Stimulated activated CD8-positive, alpha-beta memory T cell treated with anti-CD3 and anti-CD28 coated beads, Interleukin-7, amount 100 ng/mL, for 1 hour (primary cell): ENCODE results near the gene DSTYK.
"Not testable (repeated sequence)": the region's sequence is repeated elsewhere in the genome, so short reads cannot be mapped to it uniquely, and the experiment has no call there.

Experiments used
- DNase-seq, 2 donors: peaks; one replicate each; pipeline ENCODE4 v3.0.0-alpha.2; 2020; ENCODE audit warnings: low read depth in 2 of 2

The DSTYK gene

GRCh38 chr1:205220421-205220820, 8.9 kb upstream of the DSTYK start:
- DNase-seq: no peak

GRCh38 chr1:205217418-205217817, 5.9 kb upstream of the DSTYK start:
- DNase-seq: no peak

- DNase-seq: no peak
Observed at GRCh38 chr1:205216588-205216987, 5.1 kb upstream of the DSTYK start.

- no peak for DNase-seq
Observed at GRCh38 chr1:205214756-205215155, 3.3 kb upstream of the DSTYK start.

- no peak for DNase-seq
Observed at GRCh38 chr1:205211839-205212536, 486 bp upstream of the DSTYK start.

- DNase-seq: no peak
Observed at GRCh38 chr1:205210756-205211168, 740 bp downstream of the DSTYK start.

GRCh38 chr1:205208811-205209210, 2.7 kb downstream of the DSTYK start:
- DNase-seq: no peak

GRCh38 chr1:205205055-205205454, 6.4 kb downstream of the DSTYK start:
- no peak for DNase-seq

GRCh38 chr1:205204552-205204951, 7.0 kb downstream of the DSTYK start:
- DNase-seq: no peak

GRCh38 chr1:205199931-205200299, 11.6 kb downstream of the DSTYK start:
- DNase-seq: no peak

- DNase-seq: no peak
Observed at GRCh38 chr1:205199090-205199930, 12.2 kb downstream of the DSTYK start.

- no peak for DNase-seq
Observed at GRCh38 chr1:205192287-205192686, 19.2 kb downstream of the DSTYK start.

- no peak for DNase-seq
Observed at GRCh38 chr1:205191622-205192021, 19.9 kb downstream of the DSTYK start.

- no peak for DNase-seq
Observed at GRCh38 chr1:205190845-205191577, 20.5 kb downstream of the DSTYK start.

- DNase-seq: no peak
Observed at GRCh38 chr1:205189131-205189530, 22.4 kb downstream of the DSTYK start.

- DNase-seq: no peak
Observed at GRCh38 chr1:205188596-205188995, 22.9 kb downstream of the DSTYK start.

GRCh38 chr1:205188098-205188497, 23.4 kb downstream of the DSTYK start:
- no peak for DNase-seq

- no peak for DNase-seq
Observed at GRCh38 chr1:205187420-205187819, 24.1 kb downstream of the DSTYK start.

GRCh38 chr1:205186191-205186590, 25.3 kb downstream of the DSTYK start:
- DNase-seq: no peak

- no peak for DNase-seq
Observed at GRCh38 chr1:205183676-205184335, 27.7 kb downstream of the DSTYK start.

- no peak for DNase-seq
Observed at GRCh38 chr1:205182930-205183329, 28.6 kb downstream of the DSTYK start.

GRCh38 chr1:205180331-205180730, 31.2 kb downstream of the DSTYK start:
- not testable (repeated sequence) for DNase-seq
